SK-N-SH (cell line): ENCODE results near the gene PTGDS.

Source experiments
- CHD2 ChIP-seq: fragments of 150-350 bp; IDR thresholded peaks from 2 replicates; pipeline ENCODE4 v1.6.1; 2018; ENCODE audit warnings: low read length; ENCODE audit not compliant: partially characterized antibody
- CTCF ChIP-seq: fragments of 200-600 bp; sonication (generic); IDR thresholded peaks from 2 replicates; pipeline ENCODE4 v1.6.1; 2017; ENCODE audit warnings: antibody characterized with exemption, mild to moderate bottlenecking, moderate library complexity
- TCF12 ChIP-seq: IDR thresholded peaks from 2 replicates; pipeline ENCODE4 v1.4.0; 2012

- TF ChIP-seq TCF12, result no peak
- TF ChIP-seq CTCF, result no peak
- no peak for TF ChIP-seq CHD2
Measured at GRCh38 chr9:136942112-136942880, 35.0 kb upstream of the PTGDS start.
